ENCODE measurements around the gene VWA1.
"Not testable (repeated sequence)": the region's sequence is repeated elsewhere in the genome, so short reads cannot be mapped to it uniquely, and the experiment has no call there.

The VWA1 gene

DNA sequence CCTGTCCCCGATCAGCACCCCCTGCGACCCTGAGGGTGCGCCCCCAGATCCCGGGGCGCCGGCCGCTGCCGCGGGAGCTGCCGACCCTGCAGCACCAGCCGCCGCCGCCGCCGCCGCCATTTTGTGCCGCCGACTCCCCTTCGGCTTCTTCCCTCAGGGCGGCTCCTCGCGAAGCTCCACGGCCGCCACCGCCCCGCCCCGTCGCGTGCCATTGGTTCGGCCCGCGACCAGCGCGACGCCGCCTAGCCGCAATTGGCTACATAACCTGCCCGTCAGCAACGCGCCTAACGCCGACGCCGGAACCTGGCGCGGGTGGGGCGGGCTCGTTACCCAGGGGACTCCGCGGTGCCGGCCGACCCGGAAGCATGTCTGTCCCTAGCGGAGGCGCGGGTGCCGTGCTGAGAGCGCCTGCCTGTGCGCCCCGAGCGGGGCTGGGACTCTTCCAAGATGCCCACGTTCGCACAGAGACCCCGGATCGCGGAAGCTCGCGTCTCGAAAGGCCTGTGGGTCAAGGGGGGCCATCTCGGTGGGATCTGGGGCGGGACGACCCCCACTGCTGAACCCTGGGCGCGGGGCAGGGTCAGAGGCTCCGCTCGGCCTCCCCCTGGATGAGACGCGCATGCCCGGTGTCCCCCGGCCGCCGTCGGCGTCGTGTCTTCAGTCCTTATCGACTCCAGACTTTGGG lies 36.2 kb upstream of the VWA1 start, which contains the start of gene CCNL2:
CCNL2 (minus strand) TSS at position 149 of the 685 bp plus-strand sequence; CDS start at position 120, 29 bp downstream.
- peak; percentile 93 for DNase-seq (ENCODE audit: extremely low read depth, low read depth)
- TF ChIP-seq, protein P1, sequence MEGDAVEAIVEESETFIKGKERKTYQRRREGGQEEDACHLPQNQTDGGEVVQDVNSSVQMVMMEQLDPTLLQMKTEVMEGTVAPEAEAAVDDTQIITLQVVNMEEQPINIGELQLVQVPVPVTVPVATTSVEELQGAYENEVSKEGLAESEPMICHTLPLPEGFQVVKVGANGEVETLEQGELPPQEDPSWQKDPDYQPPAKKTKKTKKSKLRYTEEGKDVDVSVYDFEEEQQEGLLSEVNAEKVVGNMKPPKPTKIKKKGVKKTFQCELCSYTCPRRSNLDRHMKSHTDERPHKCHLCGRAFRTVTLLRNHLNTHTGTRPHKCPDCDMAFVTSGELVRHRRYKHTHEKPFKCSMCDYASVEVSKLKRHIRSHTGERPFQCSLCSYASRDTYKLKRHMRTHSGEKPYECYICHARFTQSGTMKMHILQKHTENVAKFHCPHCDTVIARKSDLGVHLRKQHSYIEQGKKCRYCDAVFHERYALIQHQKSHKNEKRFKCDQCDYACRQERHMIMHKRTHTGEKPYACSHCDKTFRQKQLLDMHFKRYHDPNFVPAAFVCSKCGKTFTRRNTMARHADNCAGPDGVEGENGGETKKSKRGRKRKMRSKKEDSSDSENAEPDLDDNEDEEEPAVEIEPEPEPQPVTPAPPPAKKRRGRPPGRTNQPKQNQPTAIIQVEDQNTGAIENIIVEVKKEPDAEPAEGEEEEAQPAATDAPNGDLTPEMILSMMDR (IDR thresholded peaks at IDR 0.05; ENCODE audit: low read depth, low read length, missing control alignments) = peak; percentile 44
- peak within 1 kb of the TSS; percentile 98 for H3K4me3 ChIP-seq (replicated peaks; ENCODE audit: low read depth, low read length)

DNA sequence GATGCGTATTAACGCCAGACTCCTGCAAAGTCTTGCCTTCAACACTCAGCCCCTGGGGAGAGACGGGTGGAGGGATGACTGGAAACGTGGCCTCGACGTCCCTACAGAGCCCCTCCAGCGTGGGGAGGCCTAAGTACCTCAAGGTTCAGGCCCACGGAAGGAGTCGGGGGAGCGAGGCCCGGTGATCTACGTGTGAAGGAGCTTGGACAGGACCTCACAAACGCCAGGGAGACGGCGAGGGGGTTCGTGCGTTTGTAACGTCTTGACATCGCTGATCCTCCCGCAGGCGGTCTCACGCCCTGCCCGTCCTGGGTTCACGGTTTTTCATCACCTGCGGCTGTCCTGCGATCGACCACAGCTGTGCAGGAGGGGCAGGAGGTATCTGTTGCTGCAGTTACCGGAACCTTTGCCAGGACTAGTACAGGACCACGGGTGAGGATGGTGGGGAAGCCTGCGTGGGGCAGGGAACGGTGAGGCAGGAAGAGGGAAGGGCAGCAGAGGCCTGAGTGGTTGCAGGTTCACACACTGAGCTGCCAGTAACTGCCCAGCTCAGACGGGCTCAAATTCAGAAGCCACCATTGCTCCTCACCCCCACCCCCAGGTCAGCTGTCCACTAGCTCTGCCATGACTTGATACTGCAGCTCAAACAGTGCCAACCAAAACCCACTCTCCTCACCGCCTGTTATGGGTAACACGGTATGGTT lies 35.5 kb upstream of the VWA1 start:
- no peak for DNase-seq (ENCODE audit: extremely low read depth, low read depth)
- H3K4me3 ChIP-seq (replicated peaks; ENCODE audit: low read depth, low read length) = peak overlapping the region; percentile 98
- TF ChIP-seq, protein P1 (IDR thresholded peaks at IDR 0.05; ENCODE audit: low read depth, low read length, missing control alignments) = no peak

DNA sequence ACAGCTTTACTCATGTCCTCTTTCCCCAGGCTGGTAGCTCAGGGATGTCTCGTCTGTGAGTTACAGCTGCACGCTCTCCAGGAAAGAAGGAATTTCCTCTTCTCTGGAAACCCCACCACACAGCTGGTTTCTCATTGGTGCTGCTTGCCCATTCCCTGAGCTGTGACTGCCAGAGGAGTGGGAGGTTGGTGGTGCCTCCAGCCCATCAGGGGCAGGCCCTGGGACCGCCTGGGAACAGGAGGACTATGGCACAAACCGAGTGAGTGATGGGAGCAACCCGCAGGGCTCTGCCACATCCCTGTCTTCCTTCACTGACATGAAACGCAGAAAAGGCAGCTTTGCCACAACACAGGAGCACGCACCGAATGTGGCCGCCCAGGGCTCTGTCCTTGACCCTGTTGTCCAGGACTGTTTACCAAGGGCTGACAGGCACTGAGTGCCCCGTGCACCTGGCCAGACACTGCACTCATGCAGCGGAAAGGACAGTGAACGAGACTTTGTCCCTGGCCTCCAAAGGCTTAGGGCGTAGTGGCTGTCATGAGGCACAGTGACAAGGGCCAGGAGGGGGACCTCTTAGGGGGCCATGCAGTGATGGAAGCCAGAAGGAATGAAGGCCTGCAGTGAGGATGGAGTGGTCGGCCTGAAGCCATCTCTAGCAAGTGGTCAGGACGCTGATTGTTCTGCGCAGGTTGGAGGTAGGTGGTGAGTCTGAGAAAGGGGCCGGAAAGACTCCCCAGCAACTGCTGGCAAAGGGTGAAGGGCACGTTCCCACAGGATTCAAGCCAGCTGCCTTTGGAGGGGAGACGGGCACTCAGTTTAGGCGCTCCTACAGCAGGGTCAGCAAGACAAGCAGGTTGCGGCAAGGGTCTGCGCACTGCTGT lies 34.7 kb upstream of the VWA1 start:
- peak overlapping the region; percentile 98 for H3K4me3 ChIP-seq (replicated peaks; ENCODE audit: low read depth, low read length)
- no peak for DNase-seq (ENCODE audit: extremely low read depth, low read depth)
- TF ChIP-seq, protein P1 (IDR thresholded peaks at IDR 0.05; ENCODE audit: low read depth, low read length, missing control alignments) = no peak

DNA sequence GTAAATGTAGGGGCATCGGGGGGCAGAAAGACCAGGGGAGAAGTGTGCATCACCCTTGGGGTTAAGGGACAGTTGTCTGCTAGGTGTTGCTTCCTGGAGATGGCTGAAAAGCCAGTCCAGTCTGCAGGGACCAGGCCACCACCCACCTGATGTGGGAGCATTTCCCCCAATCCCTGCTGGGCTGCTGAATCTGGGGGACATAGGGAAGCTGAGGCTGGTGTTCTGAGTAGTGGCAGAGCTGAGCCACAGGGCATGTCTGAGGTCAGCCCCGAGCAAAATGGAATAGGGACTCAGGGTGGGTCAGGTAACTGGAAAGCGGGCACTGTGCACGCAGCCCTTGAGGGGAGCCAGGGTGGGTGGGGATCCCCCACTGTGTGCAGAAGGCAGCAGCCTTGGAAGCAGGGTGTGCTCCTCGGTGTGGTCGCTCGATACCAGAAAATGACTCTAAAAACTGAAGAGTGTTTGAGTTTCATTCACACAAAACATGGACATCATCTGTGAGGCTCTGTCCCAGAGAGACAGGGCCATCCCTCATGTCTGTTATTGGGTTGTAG lies 34.0 kb upstream of the VWA1 start:
- peak overlapping the region; percentile 98; the same call in 1 of the 2 replicates for H3K4me3 ChIP-seq (replicated peaks; ENCODE audit: low read depth, low read length)
- TF ChIP-seq, protein P1 (IDR thresholded peaks at IDR 0.05; ENCODE audit: low read depth, low read length, missing control alignments) = no peak
- DNase-seq (ENCODE audit: extremely low read depth, low read depth) = no peak

DNA sequence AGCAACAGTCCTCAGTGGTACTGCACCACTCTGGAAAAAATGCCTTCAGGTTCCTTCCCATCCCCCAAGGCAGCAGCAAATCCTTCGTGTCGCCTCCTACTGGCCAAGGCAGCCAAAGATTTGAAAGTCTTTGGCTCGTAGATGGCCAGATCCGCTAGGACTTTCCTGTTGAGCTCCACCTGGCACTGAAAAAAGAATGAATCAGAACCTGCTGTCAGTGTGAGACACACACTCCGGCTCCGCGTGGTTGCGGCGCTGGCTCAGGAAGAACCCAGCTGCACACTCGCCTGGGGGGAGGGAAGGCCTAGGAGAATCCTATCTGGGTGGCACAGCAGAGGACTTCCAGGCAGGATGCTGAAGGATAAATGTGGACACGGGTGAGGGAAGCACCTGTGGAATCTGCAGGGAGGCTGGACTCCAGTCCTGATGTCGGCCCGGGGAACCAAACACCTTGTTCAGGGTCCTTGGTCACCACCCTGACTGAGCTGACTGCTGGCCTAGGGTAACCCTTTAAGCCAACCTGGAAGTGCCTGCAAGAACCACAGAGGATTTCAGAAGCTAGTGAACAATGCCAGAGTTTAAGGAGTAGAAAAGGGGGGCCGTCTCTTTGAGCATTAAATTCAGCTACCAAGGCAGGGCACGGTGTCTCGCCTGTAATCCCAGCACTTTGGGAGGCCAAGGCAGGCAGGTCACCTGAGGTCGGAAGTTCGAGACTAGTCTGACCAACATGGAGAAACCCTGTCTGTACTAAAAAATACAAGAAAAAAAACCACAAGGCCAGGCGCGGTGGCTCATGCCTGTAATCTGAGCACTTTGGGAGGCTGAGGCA lies 33.2 kb upstream of the VWA1 start:
- H3K4me3 ChIP-seq (replicated peaks; ENCODE audit: low read depth, low read length) = no peak overlapping the region
- TF ChIP-seq, protein P1 (IDR thresholded peaks at IDR 0.05; ENCODE audit: low read depth, low read length, missing control alignments) = peak; percentile 78
- DNase-seq (ENCODE audit: extremely low read depth, low read depth) = peak; percentile 41

DNA sequence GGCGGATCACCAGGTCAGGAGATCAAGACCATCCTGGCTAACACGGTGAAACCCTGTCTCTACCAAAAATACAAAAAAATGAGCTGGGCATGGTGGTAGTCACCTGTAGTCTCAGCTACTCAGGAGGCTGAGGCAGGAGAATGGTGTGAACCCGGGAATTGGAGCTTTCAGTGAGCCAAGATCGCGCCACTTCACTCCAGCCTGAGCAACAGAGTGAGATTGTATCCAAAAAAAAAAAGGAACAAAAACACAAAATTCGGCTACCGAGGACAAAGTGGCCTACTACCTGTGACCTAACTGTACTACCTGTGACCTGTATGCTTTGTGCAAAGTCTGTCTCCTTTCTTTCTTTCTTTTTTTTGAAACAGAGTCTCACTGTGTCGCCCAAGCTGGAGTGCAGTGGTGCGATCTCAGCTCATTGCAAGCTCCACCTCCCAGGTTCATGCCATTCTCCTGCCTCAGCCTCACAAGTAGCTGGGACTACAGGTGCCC lies 32.5 kb upstream of the VWA1 start:
- not testable (repeated sequence) for DNase-seq (ENCODE audit: extremely low read depth, low read depth); H3K4me3 ChIP-seq (replicated peaks; ENCODE audit: low read depth, low read length)
